HL-60 (cell line): ENCODE data around the gene SDCBP2.

Experiments used
- CTCF ChIP-seq: IDR thresholded peaks from one replicate; pipeline ENCODE4 v1.5.1; 2011; ENCODE audit warnings: low read length, control low read depth, inconsistent platforms; ENCODE audit not compliant: insufficient read depth
- GABPA ChIP-seq: IDR thresholded peaks from 2 replicates; pipeline ENCODE4 v1.6.1; 2012; ENCODE audit warnings: low read depth
- POLR2AphosphoS5 ChIP-seq: IDR thresholded peaks from 2 replicates; pipeline ENCODE4 v1.6.1; 2012; ENCODE audit warnings: low read depth
- REST ChIP-seq: IDR thresholded peaks from 2 replicates; pipeline ENCODE4 v1.6.1; 2012; ENCODE audit warnings: low read depth; ENCODE audit not compliant: insufficient replicate concordance

- TF ChIP-seq CTCF (no peak), GABPA (no peak), POLR2AphosphoS5 (no peak), REST (no peak)
These were observed 4.3 kb downstream of the SDCBP2 start for GRCh38 chr20:1324598-1325172.
